ENCODE data around the gene ZNF513.
"Not testable (repeated sequence)": the region's sequence is repeated elsewhere in the genome, so short reads cannot be mapped to it uniquely, and the experiment has no call there.

ZNF513 gene

DNA sequence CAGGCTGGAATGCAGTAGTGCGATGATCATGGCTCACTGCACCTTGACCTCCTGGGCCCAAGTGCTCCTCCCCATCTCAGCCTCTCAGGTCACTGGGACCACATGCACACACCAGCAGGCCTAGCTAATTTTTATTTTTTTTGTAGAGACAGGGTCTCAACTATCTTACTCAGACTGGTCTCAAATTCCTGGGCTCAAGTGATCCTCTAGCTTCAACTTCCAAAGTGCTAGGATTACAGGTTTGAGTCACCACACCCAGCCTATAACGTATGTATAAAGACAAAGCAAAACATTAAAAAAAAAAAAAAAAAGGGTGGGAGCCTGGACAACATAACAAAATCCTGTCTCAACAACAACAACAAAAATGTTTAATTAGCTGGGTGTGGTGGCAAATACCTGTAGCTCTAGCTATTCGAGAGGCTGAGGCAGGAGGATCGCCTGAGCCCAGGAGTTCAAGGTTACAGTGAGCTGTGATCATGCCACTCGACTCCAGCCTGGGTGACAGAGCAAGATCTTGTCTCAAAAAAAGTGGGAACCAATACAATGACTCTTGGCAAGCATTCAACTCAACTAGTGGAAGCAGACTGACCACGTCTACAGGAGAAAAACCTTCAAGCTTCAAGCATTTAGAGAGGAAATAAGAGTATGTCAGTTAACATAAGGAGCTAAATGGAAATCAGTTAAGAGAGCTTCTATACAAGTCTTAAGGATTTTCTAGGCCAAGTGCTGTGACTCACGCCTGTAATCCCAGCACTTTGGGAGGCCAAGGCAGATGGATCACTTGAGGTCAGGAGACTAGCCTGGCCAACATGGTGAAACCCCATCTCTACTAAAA, 26.6 kb downstream of the ZNF513 start:
- peak; percentile 28 for DNase-seq

GRCh38 chr2:27353386-27353761, 27.2 kb downstream of the ZNF513 start:
- not testable (repeated sequence) for DNase-seq

GRCh38 chr2:27351802-27352598, 28.5 kb downstream of the ZNF513 start:
- DNase-seq = no peak

DNA sequence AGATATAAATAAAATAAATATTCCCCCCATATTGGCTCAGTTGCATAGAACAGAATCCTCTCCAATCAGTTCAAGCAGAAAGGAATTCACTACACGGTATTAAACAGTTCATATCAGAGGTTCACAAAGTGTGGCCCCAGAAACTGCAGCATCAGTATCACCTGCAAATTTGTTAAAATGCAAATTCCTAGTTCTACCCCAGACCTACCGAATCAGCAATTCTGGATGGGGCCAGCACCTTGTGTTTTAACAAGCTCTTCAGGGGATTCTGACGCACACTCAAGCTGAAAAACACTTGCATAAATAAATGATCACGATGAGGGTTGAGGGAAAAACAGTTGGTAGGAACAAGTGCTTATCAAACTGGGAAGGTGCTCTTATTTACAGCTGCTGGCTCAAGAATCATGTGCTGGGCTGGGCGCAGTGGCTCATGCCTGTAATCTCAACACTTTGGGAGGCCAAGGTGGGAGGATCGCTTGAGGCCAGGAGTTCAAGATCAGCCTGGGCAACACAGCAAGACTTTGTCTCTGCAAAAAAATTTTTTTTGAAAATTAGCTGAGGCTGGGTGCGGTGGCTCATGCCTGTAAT, 30.3 kb downstream of the ZNF513 start:
- DNase-seq = no peak

- no peak for DNase-seq
Measured at GRCh38 chr2:27347641-27348040, 32.9 kb downstream of the ZNF513 start.

DNA sequence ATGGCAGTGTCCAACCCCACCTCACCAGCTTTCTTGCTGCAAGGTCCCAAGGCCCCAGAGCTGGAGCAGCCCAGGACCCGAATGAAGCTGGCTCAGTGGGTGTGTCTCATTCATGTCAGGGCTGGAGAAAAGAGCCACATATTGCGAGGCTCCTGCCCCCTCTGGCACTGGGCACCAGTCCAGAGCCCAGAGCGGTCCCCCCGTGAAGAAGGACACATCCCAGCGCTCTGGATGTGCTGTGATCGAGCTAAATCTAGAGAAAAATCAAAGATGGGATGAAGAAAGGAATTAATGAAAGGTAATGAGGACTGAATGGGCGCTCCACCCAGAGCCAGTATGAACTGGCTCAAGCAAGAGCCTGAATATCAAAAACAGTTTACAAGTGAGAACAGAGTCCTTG, 44.4 kb downstream of the ZNF513 start:
- no peak for DNase-seq

DNA sequence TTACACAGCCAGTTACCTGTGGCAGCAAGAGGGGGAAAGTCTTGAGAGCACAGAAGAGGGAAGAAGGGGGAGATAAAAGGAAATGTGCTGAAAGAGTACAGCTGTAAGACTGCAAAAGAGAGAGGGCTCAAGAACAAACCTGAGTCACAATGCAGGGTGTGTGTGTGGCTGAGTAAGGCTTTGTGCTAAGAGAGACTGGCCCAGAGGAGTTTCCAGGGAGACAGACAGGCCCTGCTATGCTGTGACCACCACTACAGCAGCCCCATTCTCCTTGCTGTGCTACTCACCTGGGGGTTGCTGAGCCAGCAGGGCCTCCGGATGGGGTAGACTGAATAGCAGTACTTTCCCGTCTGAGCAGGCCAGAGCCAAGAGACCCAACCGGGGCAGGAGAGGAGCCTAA, 45.2 kb downstream of the ZNF513 start:
- DNase-seq = no peak
